Right atrium auricular region (tissue), 2 donors: ENCODE data around the gene KRT36. TPM values are rescaled to one million over a fixed set of nuclear protein-coding genes. Genes with fewer than 3 reads are reported as not detected.

Experiments
- DNase-seq: peaks from one replicate; pipeline ENCODE4 v3.0.0-alpha.2; 2019; ENCODE audit warnings: low spot score
- H3K27ac ChIP-seq, 2 donors: fragments of 200-600 bp; sonication (generic); 1 replicate in 1 of 2; 2 replicates in 1 of 2; pipeline ENCODE4 v1.5.1; 2016 to 2019
- H3K27me3 ChIP-seq, 2 donors: fragments of 200-600 bp; sonication (generic); one replicate each; pipeline versions ENCODE4 v1.5.1 to v1.6.0; 2017 to 2019
- H3K36me3 ChIP-seq: fragments of 200-600 bp; sonication (generic); one replicate; pipeline ENCODE4 v1.5.1; 2016
- H3K4me1 ChIP-seq, 2 donors: fragments of 200-600 bp; sonication (generic); one replicate each; pipeline versions ENCODE4 v1.5.1 to v1.6.0; 2017 to 2019
- H3K4me3 ChIP-seq, 2 donors: fragments of 200-600 bp; sonication (generic); 1 replicate in 1 of 2; 2 replicates in 1 of 2; pipeline ENCODE4 v1.5.1; 2017 to 2019; ENCODE audit warnings: mild to moderate bottlenecking in 1 of 2, moderate library complexity in 1 of 2
- H3K9me3 ChIP-seq, 2 donors: fragments of 200-600 bp; sonication (generic); one replicate each; pipeline ENCODE4 v1.5.1; 2019
- microRNA-seq, 2 donors: library from miRNA; unstranded; fragments of <30 nt; microRNA quantifications; one replicate each; pipeline ENCODE4, GENCODE V29; 2016 to 2017; ENCODE audit warnings: borderline number of aligned reads in 2 of 2, borderline replicate concordance in 1 of 2
- total RNA-seq, 2 donors: library from RNA; depleted of rRNA; stranded (reverse); fragments of >200 nt; gene quantifications; one replicate each; pipeline ENCODE4 v1.1.0, GENCODE V29; 2016
- TF ChIP-seq, protein P1 (sequence below), 2 donors: fragments of 200-600 bp; sonication (generic); IDR thresholded peaks; one replicate each; pipeline ENCODE4 v1.5.1; 2019; ENCODE audit warnings: antibody characterized with exemption in 2 of 2

KRT36 gene
- total RNA-seq, 2 donors from 2014 or later: not detected

GRCh38 chr17:41440531-41441033, 49.1 kb downstream of the KRT36 start, which contains the start of gene KRT38:
TSS of gene KRT38 (minus strand) at chr17:41440983. CDS start at chr17:41440921, 62 bp downstream.
- H3K9me3 ChIP-seq: peaks cover 0 to 8% of the 10 kb centered on the region in 2 donors
- no peak for DNase-seq
- no peaks in the 10 kb centered on the region for H3K36me3 ChIP-seq
- no peaks in the 10 kb centered on the region for H3K4me1 ChIP-seq
- H3K27me3 ChIP-seq: peaks cover 0 to 2% of the 10 kb centered on the region in 2 donors
- no peak within 1 kb of the TSS for H3K4me3 ChIP-seq
- no peak within 1 kb of the TSS for H3K27ac ChIP-seq
- TF ChIP-seq, protein P1, sequence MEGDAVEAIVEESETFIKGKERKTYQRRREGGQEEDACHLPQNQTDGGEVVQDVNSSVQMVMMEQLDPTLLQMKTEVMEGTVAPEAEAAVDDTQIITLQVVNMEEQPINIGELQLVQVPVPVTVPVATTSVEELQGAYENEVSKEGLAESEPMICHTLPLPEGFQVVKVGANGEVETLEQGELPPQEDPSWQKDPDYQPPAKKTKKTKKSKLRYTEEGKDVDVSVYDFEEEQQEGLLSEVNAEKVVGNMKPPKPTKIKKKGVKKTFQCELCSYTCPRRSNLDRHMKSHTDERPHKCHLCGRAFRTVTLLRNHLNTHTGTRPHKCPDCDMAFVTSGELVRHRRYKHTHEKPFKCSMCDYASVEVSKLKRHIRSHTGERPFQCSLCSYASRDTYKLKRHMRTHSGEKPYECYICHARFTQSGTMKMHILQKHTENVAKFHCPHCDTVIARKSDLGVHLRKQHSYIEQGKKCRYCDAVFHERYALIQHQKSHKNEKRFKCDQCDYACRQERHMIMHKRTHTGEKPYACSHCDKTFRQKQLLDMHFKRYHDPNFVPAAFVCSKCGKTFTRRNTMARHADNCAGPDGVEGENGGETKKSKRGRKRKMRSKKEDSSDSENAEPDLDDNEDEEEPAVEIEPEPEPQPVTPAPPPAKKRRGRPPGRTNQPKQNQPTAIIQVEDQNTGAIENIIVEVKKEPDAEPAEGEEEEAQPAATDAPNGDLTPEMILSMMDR (IDR thresholded peaks at IDR 0.05): no peak

DNA sequence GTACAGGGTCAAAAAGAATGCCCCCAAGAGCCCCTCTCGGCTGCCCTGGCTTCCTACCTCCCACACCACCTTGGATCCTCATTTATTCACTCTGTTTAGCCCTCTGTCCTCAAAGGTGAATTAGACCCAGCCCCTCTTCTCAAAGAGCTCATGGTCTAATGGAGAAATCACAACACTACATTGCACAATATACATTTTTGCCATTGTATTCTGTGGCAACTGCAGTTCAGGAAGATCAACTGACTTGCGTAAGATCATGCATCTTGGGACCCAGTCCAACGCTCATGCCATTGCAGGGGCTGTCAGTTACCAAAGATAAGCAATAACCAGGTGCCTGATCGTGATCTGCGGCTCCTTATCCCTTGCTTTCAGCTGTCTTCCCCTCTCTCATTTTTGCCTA, 50.3 kb downstream of the KRT36 start:
- Histone ChIP-seq H3K4me1 (no peaks in the 10 kb centered on the region), H3K27ac (no peak overlapping the region), H3K4me3 (no peak overlapping the region), H3K9me3 (peaks cover 0 to 2% of the 10 kb centered on the region in 2 donors), H3K27me3 (peaks cover 0 to 1% of the 10 kb centered on the region in 2 donors), H3K36me3 (no peaks in the 10 kb centered on the region)
- DNase-seq: no peak
- TF ChIP-seq, protein P1 (IDR thresholded peaks at IDR 0.05): no peak

DNA sequence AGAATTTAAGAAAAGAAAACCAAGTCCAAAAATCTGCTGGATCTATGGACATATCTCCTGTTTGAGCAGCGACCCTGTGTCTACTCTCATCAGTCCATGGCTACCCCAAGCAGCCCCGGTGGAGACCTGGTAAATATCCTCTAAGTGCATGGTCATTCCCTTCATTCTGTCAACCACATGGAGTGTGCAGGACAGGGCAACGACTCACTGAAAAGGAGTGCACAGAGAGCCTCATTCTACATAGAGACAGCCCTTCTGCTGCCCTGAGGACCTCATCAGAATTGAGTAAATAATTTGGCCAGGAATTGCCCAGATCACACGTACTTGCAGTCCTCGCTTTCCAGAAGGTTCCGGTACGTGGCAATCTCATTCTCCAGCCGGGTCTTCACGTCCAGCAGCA, 51.9 kb downstream of the KRT36 start:
- Histone ChIP-seq H3K4me3 (no peak overlapping the region), H3K4me1 (no peaks in the 10 kb centered on the region), H3K36me3 (no peaks in the 10 kb centered on the region), H3K27me3 (no peaks in the 10 kb centered on the region), H3K27ac (no peak overlapping the region), H3K9me3 (no peaks in the 10 kb centered on the region)
- DNase-seq: no peak
- TF ChIP-seq, protein P1 (IDR thresholded peaks at IDR 0.05): no peak

DNA sequence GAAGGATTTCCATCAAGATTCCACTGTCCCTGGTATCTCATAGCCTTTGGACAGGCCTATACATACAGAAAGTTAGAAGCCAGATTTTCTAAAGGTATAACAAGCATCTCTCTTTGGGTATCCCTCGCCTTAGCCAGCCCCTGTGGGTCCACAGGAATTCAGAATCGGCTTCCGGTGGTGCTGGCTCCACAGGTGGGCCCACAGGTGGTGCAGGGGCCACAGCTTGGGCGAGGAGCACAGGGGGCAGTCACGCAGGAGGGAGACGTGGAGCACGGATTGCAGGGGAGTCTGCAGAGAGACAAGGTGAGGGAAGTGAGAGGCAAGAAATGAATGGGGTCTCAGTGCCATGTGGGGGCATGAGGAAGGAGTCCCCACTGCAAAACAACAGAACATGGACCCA, 52.5 kb downstream of the KRT36 start:
- no peaks in the 10 kb centered on the region for H3K9me3 ChIP-seq
- no peak overlapping the region for H3K4me3 ChIP-seq
- H3K36me3 ChIP-seq: no peaks in the 10 kb centered on the region
- TF ChIP-seq, protein P1 (IDR thresholded peaks at IDR 0.05): no peak
- no peak for DNase-seq
- H3K27me3 ChIP-seq: no peaks in the 10 kb centered on the region
- H3K27ac ChIP-seq: no peak overlapping the region
- H3K4me1 ChIP-seq: no peaks in the 10 kb centered on the region

Small RNA genes within 50 kb of the gene (microRNA-seq; reads per million reads assigned to microRNA genes)
- 0 reads per million in 2 donors for gene MIR6510

Other genes starting within 250 kb of the KRT36 start
- gene KRTAP9-4, start 240.2 kb downstream of the KRT36 start, total RNA-seq: not detected
- not detected for gene KRTAP9-9, start 234.5 kb downstream of the KRT36 start, total RNA-seq
- not detected for gene KRTAP9-6, start 224.5 kb downstream of the KRT36 start, total RNA-seq
- not detected for gene KRTAP9-7, start 214.2 kb downstream of the KRT36 start, total RNA-seq
- gene KRTAP29-1, start 187.1 kb downstream of the KRT36 start, total RNA-seq: not detected
- gene KRTAP16-1, start 180.6 kb downstream of the KRT36 start, total RNA-seq: not detected
- not detected for gene KRTAP17-1, start 174.2 kb downstream of the KRT36 start, total RNA-seq
- gene KRT33A, start 139.1 kb downstream of the KRT36 start, total RNA-seq: not detected
- not detected for gene KRT33B, start 120.1 kb downstream of the KRT36 start, total RNA-seq
- gene KRT34, start 107.6 kb downstream of the KRT36 start, total RNA-seq: not detected
- not detected for gene KRT31, start 92.3 kb downstream of the KRT36 start, total RNA-seq
- gene KRT37, start 65.3 kb downstream of the KRT36 start, total RNA-seq: not detected
- not detected for gene KRT38, start 48.9 kb downstream of the KRT36 start, total RNA-seq
- not detected for gene KRT32, start 22.5 kb downstream of the KRT36 start, total RNA-seq
- gene KRT35, start 8.8 kb downstream of the KRT36 start, total RNA-seq: not detected
- not detected for gene KRT13, start 15.7 kb upstream of the KRT36 start, total RNA-seq
- gene KRT15, start 29.0 kb upstream of the KRT36 start, total RNA-seq: under 1 TPM in 1 of 2 donors, not detected in 1; 0.47 TPM
- gene KRT19, start 38.4 kb upstream of the KRT36 start, total RNA-seq: 100 to 1,000 TPM in 1 of 2 donors, 10 to 100 TPM in 1; 27.8 to 165 TPM
- not detected for gene KRT9, start 82.1 kb upstream of the KRT36 start, total RNA-seq
- gene KRT14, start 97.0 kb upstream of the KRT36 start, total RNA-seq: 10 to 100 TPM in 1 of 2 donors, not detected in 1; 20.3 TPM
- gene KRT16, start 122.9 kb upstream of the KRT36 start, total RNA-seq: 1 to 10 TPM in 1 of 2 donors, not detected in 1; 2.2 TPM
- not detected for gene KRT17, start 134.7 kb upstream of the KRT36 start, total RNA-seq
- 100 to 1,000 TPM; 331 to 390 TPM for gene EIF1, start 199.0 kb upstream of the KRT36 start, total RNA-seq
- gene GAST, start 222.4 kb upstream of the KRT36 start, total RNA-seq: not detected
- gene HAP1, start 244.7 kb upstream of the KRT36 start, total RNA-seq: under 1 TPM in 1 of 2 donors, not detected in 1; 0.08 TPM